NCI-H2171 treated with DMSO at 0.1 percent for 48 hours (cell line): Measurements from ENCODE around the gene DUSP23.
A peak's percentile ranks its signal among the peaks of the same experiment; 100 is the strongest.

ENCODE experiments used
- DNase-seq: peaks from one replicate; lab custom pipeline; 2025; lab: John Stamatoyannopoulos, UW

DUSP23 gene

GRCh38 chr1:159828176-159828575 is 47.4 kb downstream of the DUSP23 start:
- DNase-seq, result no peak

GRCh38 chr1:159828581-159829272 is 48.0 kb downstream of the DUSP23 start:
- DNase-seq, result no peak

DNA sequence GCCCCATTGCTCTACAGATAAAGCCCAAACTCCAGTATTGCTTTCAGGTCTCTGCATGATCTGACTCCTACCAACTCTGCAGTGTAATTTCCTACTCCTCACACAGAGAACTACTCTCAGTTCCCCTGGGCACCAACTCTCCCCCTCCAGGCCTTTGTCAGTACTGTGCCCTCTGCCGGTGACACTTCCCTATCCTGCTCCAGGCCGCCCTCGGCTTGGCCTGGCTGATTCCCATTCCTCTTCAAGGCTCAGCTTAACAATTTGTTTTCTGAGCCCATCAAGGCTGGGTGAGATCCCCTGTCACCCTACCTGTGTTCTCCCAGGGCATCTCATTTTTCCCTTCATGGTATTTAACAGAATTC is 48.5 kb downstream of the DUSP23 start:
- no peak for DNase-seq

DNA sequence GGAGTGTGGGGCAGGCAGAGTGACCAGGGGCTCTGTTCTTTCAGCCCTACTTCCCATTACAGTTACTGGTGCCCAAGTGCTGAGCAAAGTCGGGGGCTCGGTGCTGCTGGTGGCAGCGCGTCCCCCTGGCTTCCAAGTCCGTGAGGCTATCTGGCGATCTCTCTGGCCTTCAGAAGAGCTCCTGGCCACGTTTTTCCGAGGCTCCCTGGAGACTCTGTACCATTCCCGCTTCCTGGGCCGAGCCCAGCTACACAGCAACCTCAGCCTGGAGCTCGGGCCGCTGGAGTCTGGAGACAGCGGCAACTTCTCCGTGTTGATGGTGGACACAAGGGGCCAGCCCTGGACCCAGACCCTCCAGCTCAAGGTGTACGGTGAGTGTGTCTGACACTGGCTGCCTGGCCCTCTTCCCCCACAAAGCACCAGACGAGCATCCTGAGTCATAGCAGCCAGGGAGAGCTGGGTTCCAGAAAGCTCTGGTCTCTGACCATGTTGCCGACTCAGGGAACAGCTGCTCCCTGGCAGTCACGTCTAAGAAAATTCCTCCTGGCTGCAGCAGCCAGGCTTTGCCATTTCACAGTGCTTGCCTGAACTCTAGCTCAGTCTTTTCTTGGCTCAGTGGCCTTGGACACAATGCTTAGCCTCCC is 49.2 kb downstream of the DUSP23 start:
- DNase-seq, result peak; percentile 27

DNA sequence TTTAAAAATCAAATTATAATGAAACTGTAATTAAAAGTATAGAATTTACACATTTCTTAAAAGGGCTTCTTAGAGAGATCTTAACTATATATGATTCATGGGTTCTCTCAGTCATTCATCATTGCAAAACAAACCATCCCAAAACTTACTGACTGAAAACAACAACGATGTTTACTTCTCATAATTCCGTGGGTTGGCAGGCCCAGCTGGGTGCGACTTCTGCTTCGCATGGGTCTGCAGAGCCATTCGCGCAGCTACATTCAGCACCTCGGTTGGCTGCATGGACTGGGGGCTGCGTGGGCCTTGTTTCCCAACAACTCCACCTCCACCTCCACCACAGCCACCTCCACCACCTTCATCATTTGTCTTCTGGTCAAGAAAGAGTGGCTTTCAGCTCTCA is 50.0 kb downstream of the DUSP23 start:
- no peak for DNase-seq

DNA sequence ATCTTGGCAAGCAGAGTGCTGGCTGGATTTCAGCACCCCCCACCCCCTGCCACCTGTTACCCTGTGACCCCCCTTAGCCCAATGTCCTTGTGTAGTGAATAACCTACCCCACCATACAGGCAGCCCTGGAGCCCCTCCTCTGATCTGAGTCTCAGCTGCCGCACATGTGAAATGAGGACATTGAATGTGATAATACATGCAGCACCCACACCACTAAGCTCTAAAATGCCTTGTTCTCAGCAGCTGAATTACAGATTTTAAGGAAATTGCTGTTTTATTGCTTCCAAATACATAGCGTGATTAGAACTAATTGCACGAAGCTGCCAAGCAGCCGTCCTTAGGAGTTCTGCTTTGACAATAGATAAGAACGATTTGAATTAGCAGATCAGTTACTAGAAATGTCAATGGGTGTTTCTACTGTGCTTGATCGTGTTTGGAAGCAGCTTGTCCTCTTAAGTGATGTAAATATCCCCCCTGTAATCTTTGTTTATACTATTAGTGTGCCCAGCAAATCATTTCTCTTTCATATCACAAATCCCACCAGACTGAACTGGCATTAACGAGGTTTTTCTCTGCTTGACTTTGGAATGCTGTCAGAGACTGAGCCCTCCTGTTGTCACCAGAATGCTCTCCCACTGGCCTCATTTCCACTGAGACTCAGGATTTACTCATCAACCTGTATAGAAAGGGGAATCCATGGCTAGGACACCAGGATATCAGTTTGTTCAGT is 50.8 kb downstream of the DUSP23 start:
- peak; percentile 32 for DNase-seq
